IMR-90 (cell line): ENCODE data around the gene SAT2. TPM values are rescaled to one million over a fixed set of nuclear protein-coding genes. Genes with fewer than 3 reads are reported as not detected.

Experiments
- ATAC-seq: fragments of 200-7000 bp; cut with Tn5 transposase; 2 replicates; pipeline ENCODE4 v1.9.1; 2020; ENCODE audit warnings: low read depth, mild to moderate bottlenecking, moderate library complexity
- BruUV-seq: library from RNA; stranded (reverse); fragments of 400-500 nt; replicated peaks from 2 replicates; lab custom pipeline; 2021; lab: Mats Ljungman, UMichigan
- CTCF ChIA-PET: fragments of 300-600 bp; formaldehyde crosslinking; extraction: SDS; loops from one replicate; lab custom pipeline; 2021; ENCODE audit warnings: antibody characterized with exemption; lab: Yijun Ruan, JAX
- POLR2A ChIA-PET: fragments of 300-600 bp; sonication (Branson Sonifier 250); formaldehyde crosslinking; loops from one replicate; lab custom pipeline; 2022; ENCODE audit warnings: antibody characterized with exemption; ENCODE audit not compliant: unreplicated experiment; lab: Charles Lee
- DNase-seq: peaks from one replicate; pipeline ENCODE4 v3.0.0; 2013
- H2AFZ ChIP-seq: replicated peaks from 2 replicates; pipeline ENCODE3; 2013; ENCODE audit warnings: low read length, mild to moderate bottlenecking; ENCODE audit not compliant: poor library complexity
- H2AK5ac ChIP-seq: 2 replicates; pipeline ENCODE4 v1.6.1; 2013; ENCODE audit warnings: low read depth, low read length, inconsistent platforms
- H2AK9ac ChIP-seq: replicated peaks from 2 replicates; pipeline ENCODE3; 2013; ENCODE audit warnings: mild to moderate bottlenecking, low read depth, low read length, moderate library complexity; ENCODE audit not compliant: poor library complexity
- H2BK120ac ChIP-seq: 2 replicates; pipeline ENCODE4 v1.6.1; 2013; ENCODE audit warnings: low read depth, low read length, inconsistent platforms
- H2BK15ac ChIP-seq: 3 replicates; pipeline ENCODE4 v1.6.1; 2013; ENCODE audit warnings: low read depth, low read length, inconsistent platforms
- H2BK20ac ChIP-seq: 2 replicates; pipeline ENCODE4 v1.6.1; 2013; ENCODE audit warnings: low read depth, mild to moderate bottlenecking, inconsistent platforms, low read length, moderate library complexity
- H2BK5ac ChIP-seq: 2 replicates; pipeline ENCODE4 v1.6.1; 2013; ENCODE audit warnings: mild to moderate bottlenecking, low read depth, low read length, inconsistent platforms; ENCODE audit not compliant: poor library complexity, severe bottlenecking
- H3K14ac ChIP-seq: replicated peaks from 2 replicates; pipeline ENCODE4 v1.6.1; 2013; ENCODE audit warnings: low read depth, low read length, inconsistent platforms
- H3K18ac ChIP-seq: 2 replicates; pipeline ENCODE4 v1.6.1; 2013; ENCODE audit warnings: low read depth, low read length, control low read depth
- H3K23ac ChIP-seq: 2 replicates; pipeline ENCODE4 v1.6.1; 2013; ENCODE audit warnings: low read depth, low read length, inconsistent platforms
- H3K27ac ChIP-seq: 2 replicates; pipeline ENCODE4 v1.5.1; 2013; ENCODE audit warnings: mild to moderate bottlenecking, control low read depth, low read length; ENCODE audit not compliant: insufficient read depth
- H3K27me3 ChIP-seq: 2 replicates; pipeline ENCODE4 v1.6.1; 2013; ENCODE audit warnings: low read length; ENCODE audit not compliant: control insufficient read depth, insufficient read depth
- H3K36me3 ChIP-seq: 2 replicates; pipeline ENCODE4 v1.6.1; 2013; ENCODE audit warnings: low read length, mixed read lengths; ENCODE audit not compliant: control insufficient read depth, insufficient read depth
- H3K4ac ChIP-seq: 2 replicates; pipeline ENCODE4 v1.6.1; 2013; ENCODE audit warnings: low read depth, low read length, inconsistent platforms
- H3K4me1 ChIP-seq: 2 replicates; pipeline ENCODE4 v1.6.1; 2013; ENCODE audit warnings: low read length, mixed read lengths; ENCODE audit not compliant: control insufficient read depth, insufficient read depth
- H3K4me2 ChIP-seq: 2 replicates; pipeline ENCODE4 v1.6.1; 2013; ENCODE audit warnings: low read depth, mild to moderate bottlenecking, control low read depth, low read length, moderate library complexity
- H3K4me3 ChIP-seq: 2 replicates; pipeline ENCODE4 v1.5.1; 2013; ENCODE audit warnings: low read depth, mild to moderate bottlenecking, control low read depth, low read length, moderate library complexity; ENCODE audit not compliant: insufficient read depth
- H3K56ac ChIP-seq: 2 replicates; pipeline ENCODE4 v1.6.1; 2013; ENCODE audit warnings: low read length, inconsistent platforms; ENCODE audit not compliant: insufficient read depth; ENCODE audit errors: extremely low read depth
- H3K79me1 ChIP-seq, 2 experiments: 2 replicates each; pipeline ENCODE4 v1.6.1; 2013; ENCODE audit warnings: low read length in 2 of 2, inconsistent platforms in 1 of 2, low read depth in 1 of 2
- H3K9ac ChIP-seq: 2 replicates; pipeline ENCODE4 v1.6.1; 2013; ENCODE audit warnings: low read depth, low read length, control low read depth
- H3K9me1 ChIP-seq: 2 replicates; pipeline ENCODE4 v1.6.1; 2013; ENCODE audit warnings: low read length, inconsistent platforms; ENCODE audit not compliant: insufficient read depth
- H3K9me3 ChIP-seq: 2 replicates; pipeline ENCODE4 v1.6.1; 2013; ENCODE audit warnings: low read length; ENCODE audit not compliant: control insufficient read depth, insufficient read depth
- H4K20me1 ChIP-seq: 2 replicates; pipeline ENCODE4 v1.6.1; 2013; ENCODE audit warnings: low read length, inconsistent platforms; ENCODE audit not compliant: insufficient read depth
- H4K5ac ChIP-seq: 2 replicates; pipeline ENCODE4 v1.6.1; 2013; ENCODE audit warnings: mild to moderate bottlenecking, low read depth, low read length, control low read depth
- H4K8ac ChIP-seq, 2 experiments: 2 replicates each; pipeline ENCODE4 v1.6.1; 2013; ENCODE audit warnings: low read depth in 2 of 2, low read length in 2 of 2, control low read depth in 1 of 2, inconsistent platforms in 1 of 2
- H4K91ac ChIP-seq: 2 replicates; pipeline ENCODE4 v1.6.1; 2013; ENCODE audit warnings: low read depth, low read length, inconsistent platforms; ENCODE audit not compliant: insufficient read depth
- BHLHE40 ChIP-seq: fragments of 150-350 bp; IDR thresholded peaks from 2 replicates; pipeline ENCODE4 v1.6.1; 2016; ENCODE audit warnings: mild to moderate bottlenecking, low read depth, low read length
- CEBPB ChIP-seq: IDR thresholded peaks from 2 replicates; pipeline ENCODE4 v1.6.1; 2012; ENCODE audit warnings: low read depth, low read length, improper control_type of control experiment
- CHD1 ChIP-seq: IDR thresholded peaks from 2 replicates; pipeline ENCODE4 v1.6.1; 2012; ENCODE audit warnings: low read depth, low read length, improper control_type of control experiment
- CTCF ChIP-seq: conservative IDR thresholded peaks from 2 replicates; pipeline ENCODE4 v1.5.1; 2012; ENCODE audit warnings: mild to moderate bottlenecking, low read depth, low read length, improper control_type of control experiment
- MAFK ChIP-seq: IDR thresholded peaks from 2 replicates; pipeline ENCODE4 v1.6.1; 2012; ENCODE audit warnings: low read depth, low read length, improper control_type of control experiment
- MXI1 ChIP-seq: IDR thresholded peaks from 2 replicates; pipeline ENCODE4 v1.6.1; 2012; ENCODE audit warnings: low read depth, mild to moderate bottlenecking, low read length, moderate library complexity, borderline replicate concordance
- NFE2L2 ChIP-seq: fragments of 150-350 bp; IDR thresholded peaks from 2 replicates; pipeline ENCODE4 v1.6.1; 2016; ENCODE audit warnings: low read depth, mild to moderate bottlenecking, low read length
- POLR2A ChIP-seq: IDR thresholded peaks from 2 replicates; pipeline ENCODE4 v1.6.1; 2012; ENCODE audit warnings: mild to moderate bottlenecking, low read depth, low read length
- RAD21 ChIP-seq: IDR thresholded peaks from 2 replicates; pipeline ENCODE4 v1.6.1; 2012; ENCODE audit warnings: low read length, improper control_type of control experiment
- RCOR1 ChIP-seq: IDR thresholded peaks from 2 replicates; pipeline ENCODE4 v1.6.1; 2012; ENCODE audit warnings: mild to moderate bottlenecking, low read length, improper control_type of control experiment; ENCODE audit not compliant: insufficient replicate concordance
- RFX5 ChIP-seq: IDR thresholded peaks from 2 replicates; pipeline ENCODE4 v1.8.0; 2012; ENCODE audit warnings: low read depth, mild to moderate bottlenecking, low read length, moderate library complexity
- SMC3 ChIP-seq: fragments of 150-350 bp; IDR thresholded peaks from 2 replicates; pipeline ENCODE4 v1.6.1; 2016; ENCODE audit warnings: low read depth, mild to moderate bottlenecking, antibody characterized with exemption, low read length, moderate library complexity
- WGBS, 2 experiments: methylation state at CpG; one replicate each; pipeline versions ENCODE4 v1.1.5 to v1.1.7; 2013; ENCODE audit warnings: missing lambda C conversion rate in 2 of 2; ENCODE audit not compliant: insufficient read length in 1 of 2; ENCODE audit errors: extremely low coverage in 2 of 2; 5-methylcytosine and 5-hydroxymethylcytosine counted together
- dilution Hi-C: fragments of 300-500 bp; cut with HindIII; formaldehyde crosslinking; loops from one replicate; pipeline ENCODE4 v1.14.3; 2018; ENCODE audit warnings: low sequenced_read_pairs; ENCODE audit not compliant: unreplicated experiment
- in situ Hi-C: fragments of 300-500 bp; cut with MboI; formaldehyde crosslinking; loops from 3 replicates; pipeline ENCODE4 v1.14.3; 2019; ENCODE audit warnings: low sequenced_read_pairs, inconsistent platforms, mixed read lengths
- intact Hi-C: fragments of 100-400 bp; cut with micrococcal nuclease; formaldehyde crosslinking; loops from 2 replicates; pipeline ENCODE4 v1.10.0; 2022
- polyA plus RNA-seq, 3 experiments: library from polyadenylated mRNA; depleted of rRNA; stranded (reverse); fragments of >200 nt; gene quantifications; 2 replicates each; pipeline ENCODE4 v1.2.3, GENCODE V29; 2012; ENCODE audit warnings: low replicate concordance in 1 of 3
- total RNA-seq: library from RNA; depleted of rRNA; stranded (reverse); fragments of >200 nt; gene quantifications from 2 replicates; pipeline ENCODE4 v1.2.3, GENCODE V29; 2012
- TF ChIP-seq, protein P1 (sequence below): fragments of 150-350 bp; IDR thresholded peaks from 2 replicates; pipeline ENCODE4 v1.6.1; 2016; ENCODE audit warnings: low read depth, mild to moderate bottlenecking, low read length, moderate library complexity, borderline replicate concordance
- TF ChIP-seq, protein P2 (sequence below): fragments of 150-350 bp; IDR thresholded peaks from 2 replicates; pipeline ENCODE4 v1.6.1; 2017; ENCODE audit warnings: mild to moderate bottlenecking, antibody characterized with exemption, low read length, low read depth

SAT2 gene
- total and polyA plus RNA-seq, 2 of the 4 experiments (the other 2 are of a cell fraction): 20.4 to 45.9 TPM

DNA sequence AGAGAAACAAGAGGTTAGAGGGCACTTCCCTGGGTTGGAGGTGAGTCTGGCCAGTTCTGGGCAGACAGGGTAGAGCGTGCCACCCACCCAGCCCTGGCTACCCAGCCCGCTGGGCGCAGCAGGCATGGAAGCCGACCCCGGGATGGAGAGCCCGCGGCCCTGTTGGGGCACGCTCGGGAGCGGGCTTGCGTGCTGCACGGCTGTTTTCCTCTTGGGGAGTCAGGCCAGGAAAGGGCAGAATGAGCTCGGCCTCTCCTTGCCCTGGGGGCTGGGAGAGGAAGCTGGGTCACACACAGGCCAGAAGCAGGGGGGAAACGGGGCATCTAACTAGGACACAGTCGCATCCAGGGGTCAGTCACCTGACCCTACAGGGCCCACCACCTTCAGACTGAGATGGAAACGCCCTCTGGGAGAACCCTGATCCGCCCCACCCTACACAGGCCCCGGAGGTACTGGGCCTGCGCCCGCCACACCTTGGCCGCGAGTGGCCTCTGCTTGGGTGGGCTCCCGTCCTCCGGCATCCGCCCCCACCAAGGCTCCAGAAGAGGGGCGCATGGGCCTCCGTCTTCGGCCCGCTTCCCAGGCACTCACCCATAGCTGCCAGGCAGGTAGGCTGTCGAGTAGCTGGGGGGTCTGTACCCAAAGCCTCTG, 38.9 kb downstream of the SAT2 start:
- Histone ChIP-seq H3K9me1 (peaks cover 18% of the 10 kb centered on the region), H4K20me1 (peaks cover 15% of the 10 kb centered on the region), H3K4ac (peak overlapping the region; percentile 68), H3K79me1 (peaks cover 23 to 68% of the 10 kb centered on the region in 2 experiments), H3K23ac (peak overlapping the region; percentile 55; the same call in 1 of the 2 replicates), H2BK20ac (no peak overlapping the region), H3K27ac (peak overlapping the region; percentile 75), H3K4me3 (no peak overlapping the region), H3K27me3 (no peaks in the 10 kb centered on the region), H3K4me2 (peak overlapping the region; percentile 36; the same call in 1 of the 2 replicates), H2AK9ac (peak overlapping the region; percentile 87), H3K9me3 (no peaks in the 10 kb centered on the region), H4K91ac (no peak overlapping the region; the same call in 1 of the 2 replicates), H4K5ac (peak overlapping the region; percentile 1; the same call in 1 of the 2 replicates), H3K56ac (no peak overlapping the region), H2AFZ (no peak overlapping the region), H4K8ac (peak overlapping the region; percentile 21 to 47; a peak in 3 of 4 replicates), H3K4me1 (peaks cover 34% of the 10 kb centered on the region), H2BK15ac (no peak overlapping the region), H2AK5ac (peak overlapping the region; percentile 74), H3K9ac (peak overlapping the region; percentile 30), H3K36me3 (peaks cover 40% of the 10 kb centered on the region), H2BK5ac (peak overlapping the region; percentile 90), H3K18ac (no peak overlapping the region), H3K14ac (peak overlapping the region; percentile 75), H2BK120ac (no peak overlapping the region; the same call in 1 of the 2 replicates)
- POLR2A ChIA-PET: interaction anchor here (0.5 to 1.1 kb wide), 3 partner anchors 8 to 98 kb away, joined by 3 to 6 read pairs (median 3); partner anchors contain the start of gene CD68
- CTCF ChIA-PET: interaction anchor here (0.6 to 1.5 kb wide), 6 partner anchors 10 to 28 kb away, joined by 3 to 9 read pairs (median 4); no protein-coding TSS in a partner anchor
- no peak for ATAC-seq
- DNase-seq: no peak
- WGBS, 2 experiments: 82% methylated on average over 12 of the region's 30 CpGs; no CpG with 5 or more reads in 1 of the 2 experiments
- dilution Hi-C loops: no loop called here
- intact Hi-C loops: loop anchor here (1.0 to 2.0 kb wide), 2 partner anchors 74 to 308 kb away; partner anchors contain the start of gene SLC2A4
- no TSS peak for BruUV-seq
- in situ Hi-C loops: no loop called here
- TF ChIP-seq CEBPB (no peak), RAD21 (no peak), MXI1 (no peak), CTCF (no peak), MAFK (no peak), RCOR1 (no peak), NFE2L2 (no peak), CHD1 (no peak), SMC3 (no peak), RFX5 (no peak), POLR2A (no peak), BHLHE40 (no peak)
- TF ChIP-seq, protein P1, sequence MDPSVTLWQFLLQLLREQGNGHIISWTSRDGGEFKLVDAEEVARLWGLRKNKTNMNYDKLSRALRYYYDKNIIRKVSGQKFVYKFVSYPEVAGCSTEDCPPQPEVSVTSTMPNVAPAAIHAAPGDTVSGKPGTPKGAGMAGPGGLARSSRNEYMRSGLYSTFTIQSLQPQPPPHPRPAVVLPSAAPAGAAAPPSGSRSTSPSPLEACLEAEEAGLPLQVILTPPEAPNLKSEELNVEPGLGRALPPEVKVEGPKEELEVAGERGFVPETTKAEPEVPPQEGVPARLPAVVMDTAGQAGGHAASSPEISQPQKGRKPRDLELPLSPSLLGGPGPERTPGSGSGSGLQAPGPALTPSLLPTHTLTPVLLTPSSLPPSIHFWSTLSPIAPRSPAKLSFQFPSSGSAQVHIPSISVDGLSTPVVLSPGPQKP: no peak
- TF ChIP-seq, protein P2, sequence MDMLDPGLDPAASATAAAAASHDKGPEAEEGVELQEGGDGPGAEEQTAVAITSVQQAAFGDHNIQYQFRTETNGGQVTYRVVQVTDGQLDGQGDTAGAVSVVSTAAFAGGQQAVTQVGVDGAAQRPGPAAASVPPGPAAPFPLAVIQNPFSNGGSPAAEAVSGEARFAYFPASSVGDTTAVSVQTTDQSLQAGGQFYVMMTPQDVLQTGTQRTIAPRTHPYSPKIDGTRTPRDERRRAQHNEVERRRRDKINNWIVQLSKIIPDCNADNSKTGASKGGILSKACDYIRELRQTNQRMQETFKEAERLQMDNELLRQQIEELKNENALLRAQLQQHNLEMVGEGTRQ: no peak
